Measurements from ENCODE around the gene TGOLN2.

TGOLN2 gene

GRCh38 chr2:85309699-85310321 is 18.0 kb downstream of the TGOLN2 start:
- no peak for DNase-seq (ENCODE audit: extremely low spot score)
- POLR2A ChIA-PET, result no interaction called here
- CTCF ChIA-PET, result interaction anchor here (0.9 to 3.3 kb wide), 6 partner anchors 10 to 384 kb away, joined by 3 to 46 read pairs (median 3); no protein-coding TSS in a partner anchor
- no peak for TF ChIP-seq CTCF (IDR thresholded peaks at IDR 0.05; ENCODE audit: control extremely low read depth, extremely low read depth, low read depth, missing control alignments)

- ChIA-PET POLR2A (no interaction called here), CTCF (interaction anchor here (0.8 to 3.3 kb wide), 4 partner anchors 9 to 24 kb away, joined by 3 to 46 read pairs (median 6); no protein-coding TSS in a partner anchor)
- no peak for TF ChIP-seq CTCF (IDR thresholded peaks at IDR 0.05; ENCODE audit: control extremely low read depth, extremely low read depth, low read depth, missing control alignments)
- DNase-seq (ENCODE audit: extremely low spot score), result no peak
Measured at GRCh38 chr2:85308896-85309555, 18.8 kb downstream of the TGOLN2 start.

GRCh38 chr2:85308201-85308600 is 19.6 kb downstream of the TGOLN2 start:
- ChIA-PET POLR2A (no interaction called here), CTCF (interaction anchor here (3.3 kb wide), 1 partner anchor 8 kb away, joined by 46 read pairs; no protein-coding TSS in a partner anchor)
- no peak for DNase-seq (ENCODE audit: extremely low spot score)
- TF ChIP-seq CTCF (IDR thresholded peaks at IDR 0.05; ENCODE audit: control extremely low read depth, extremely low read depth, low read depth, missing control alignments), result no peak

- ChIA-PET POLR2A (no interaction called here), CTCF (interaction anchor here (1.4 to 1.7 kb wide), 2 partner anchors 23 to 41 kb away, joined by 3 to 5 read pairs; no protein-coding TSS in a partner anchor)
- DNase-seq (ENCODE audit: extremely low spot score), result no peak
- no peak for TF ChIP-seq CTCF (IDR thresholded peaks at IDR 0.05; ENCODE audit: control extremely low read depth, extremely low read depth, low read depth, missing control alignments)
Measured at GRCh38 chr2:85307527-85307897, 20.3 kb downstream of the TGOLN2 start.

- CTCF ChIA-PET, result interaction anchor here (1.7 to 11.3 kb wide), 3 partner anchors 17 to 378 kb away, joined by 4 to 119 read pairs (median 6); no protein-coding TSS in a partner anchor
- POLR2A ChIA-PET, result no interaction called here
- TF ChIP-seq CTCF (IDR thresholded peaks at IDR 0.05; ENCODE audit: control extremely low read depth, extremely low read depth, low read depth, missing control alignments), result no peak
- no peak for DNase-seq (ENCODE audit: extremely low spot score)
Measured at GRCh38 chr2:85303780-85304531, 23.8 kb downstream of the TGOLN2 start.

GRCh38 chr2:85302121-85302520 is 25.7 kb downstream of the TGOLN2 start:
- POLR2A ChIA-PET, result no interaction called here
- TF ChIP-seq CTCF (IDR thresholded peaks at IDR 0.05; ENCODE audit: control extremely low read depth, extremely low read depth, low read depth, missing control alignments), result no peak
- DNase-seq (ENCODE audit: extremely low spot score), result no peak
- CTCF ChIA-PET, result interaction anchor here (4.4 to 11.3 kb wide), 4 partner anchors 8 to 376 kb away, joined by 46 to 119 read pairs (median 80); no protein-coding TSS in a partner anchor

Data from GM10248 (cell line).